PC-3 (cell line): ENCODE results near the gene TMEM54.

Experiments
- EZH2 ChIP-seq: fragments of 300-600 bp; sonication (generic); IDR thresholded peaks from one replicate; pipeline ENCODE4 v1.6.1; 2017; ENCODE audit warnings: antibody characterized with exemption, mild to moderate bottlenecking, low read length; ENCODE audit not compliant: unreplicated experiment
- TF ChIP-seq, protein P1 (sequence below): fragments of 300-600 bp; sonication (generic); conservative IDR thresholded peaks from 2 replicates; pipeline ENCODE4 v1.5.1; 2017; ENCODE audit warnings: antibody characterized with exemption, low read depth, mild to moderate bottlenecking, low read length

DNA sequence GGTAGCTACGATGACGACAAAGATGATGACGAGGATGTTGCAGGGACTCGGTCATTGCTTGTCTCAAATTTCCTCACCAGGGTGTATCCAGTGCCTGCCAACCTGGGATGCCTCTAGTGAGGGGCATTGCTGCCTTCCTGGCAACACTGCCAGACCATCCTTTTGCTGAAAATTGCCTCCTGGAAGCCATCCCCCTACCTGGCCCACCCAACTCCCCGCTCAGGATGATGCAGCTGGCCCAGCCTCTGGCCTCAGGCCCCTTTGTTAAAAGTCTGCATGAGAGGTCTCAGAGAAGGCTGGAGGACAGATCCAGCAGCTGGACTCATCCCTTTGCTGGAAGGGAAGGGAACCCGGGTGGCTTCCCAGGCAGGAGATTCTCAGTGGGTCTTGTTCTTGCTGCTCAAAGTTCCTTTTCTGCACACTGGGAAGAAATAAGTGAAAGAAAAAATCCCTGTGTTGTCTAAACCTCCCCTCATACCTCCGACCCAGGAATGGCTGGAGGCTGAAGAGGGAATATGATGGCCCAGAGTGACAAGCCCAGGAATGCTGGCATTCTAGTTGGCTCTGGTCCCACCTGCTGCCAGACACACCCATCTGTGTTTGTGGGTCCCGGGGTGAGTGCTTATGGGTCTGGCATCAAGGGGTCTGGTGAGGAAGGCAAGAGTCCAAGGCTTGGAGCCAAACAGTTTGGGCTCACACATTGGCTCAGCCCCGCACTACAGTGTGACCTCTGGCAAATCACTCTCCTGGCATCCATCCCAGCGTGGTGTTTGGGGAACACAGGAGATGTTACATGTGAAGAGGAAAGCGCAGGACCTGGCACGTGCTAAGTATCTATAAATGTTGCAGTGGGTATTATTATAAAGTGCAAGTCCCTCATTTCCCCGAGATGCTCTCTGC is 23.7 kb downstream of the TMEM54 start:
- TF ChIP-seq, protein P1, sequence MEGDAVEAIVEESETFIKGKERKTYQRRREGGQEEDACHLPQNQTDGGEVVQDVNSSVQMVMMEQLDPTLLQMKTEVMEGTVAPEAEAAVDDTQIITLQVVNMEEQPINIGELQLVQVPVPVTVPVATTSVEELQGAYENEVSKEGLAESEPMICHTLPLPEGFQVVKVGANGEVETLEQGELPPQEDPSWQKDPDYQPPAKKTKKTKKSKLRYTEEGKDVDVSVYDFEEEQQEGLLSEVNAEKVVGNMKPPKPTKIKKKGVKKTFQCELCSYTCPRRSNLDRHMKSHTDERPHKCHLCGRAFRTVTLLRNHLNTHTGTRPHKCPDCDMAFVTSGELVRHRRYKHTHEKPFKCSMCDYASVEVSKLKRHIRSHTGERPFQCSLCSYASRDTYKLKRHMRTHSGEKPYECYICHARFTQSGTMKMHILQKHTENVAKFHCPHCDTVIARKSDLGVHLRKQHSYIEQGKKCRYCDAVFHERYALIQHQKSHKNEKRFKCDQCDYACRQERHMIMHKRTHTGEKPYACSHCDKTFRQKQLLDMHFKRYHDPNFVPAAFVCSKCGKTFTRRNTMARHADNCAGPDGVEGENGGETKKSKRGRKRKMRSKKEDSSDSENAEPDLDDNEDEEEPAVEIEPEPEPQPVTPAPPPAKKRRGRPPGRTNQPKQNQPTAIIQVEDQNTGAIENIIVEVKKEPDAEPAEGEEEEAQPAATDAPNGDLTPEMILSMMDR, result no peak
- TF ChIP-seq EZH2, result no peak
